IMR-90 (cell line): Measurements from ENCODE around the gene RASAL1. TPM values are rescaled to one million over a fixed set of nuclear protein-coding genes. Genes with fewer than 3 reads are reported as not detected.

Source experiments
- ATAC-seq: fragments of 200-7000 bp; cut with Tn5 transposase; 2 replicates; pipeline ENCODE4 v1.9.1; 2020; ENCODE audit warnings: low read depth, mild to moderate bottlenecking, moderate library complexity
- BruUV-seq: library from RNA; stranded (reverse); fragments of 400-500 nt; replicated peaks from 2 replicates; lab custom pipeline; 2021; lab: Mats Ljungman, UMichigan
- CTCF ChIA-PET: fragments of 300-600 bp; formaldehyde crosslinking; extraction: SDS; loops from one replicate; lab custom pipeline; 2021; ENCODE audit warnings: antibody characterized with exemption; lab: Yijun Ruan, JAX
- POLR2A ChIA-PET: fragments of 300-600 bp; sonication (Branson Sonifier 250); formaldehyde crosslinking; loops from one replicate; lab custom pipeline; 2022; ENCODE audit warnings: antibody characterized with exemption; ENCODE audit not compliant: unreplicated experiment; lab: Charles Lee
- DNase-seq: peaks from one replicate; pipeline ENCODE4 v3.0.0; 2013
- H2AFZ ChIP-seq: replicated peaks from 2 replicates; pipeline ENCODE3; 2013; ENCODE audit warnings: low read length, mild to moderate bottlenecking; ENCODE audit not compliant: poor library complexity
- H2AK5ac ChIP-seq: 2 replicates; pipeline ENCODE4 v1.6.1; 2013; ENCODE audit warnings: low read depth, low read length, inconsistent platforms
- H2AK9ac ChIP-seq: replicated peaks from 2 replicates; pipeline ENCODE3; 2013; ENCODE audit warnings: mild to moderate bottlenecking, low read depth, low read length, moderate library complexity; ENCODE audit not compliant: poor library complexity
- H2BK120ac ChIP-seq: 2 replicates; pipeline ENCODE4 v1.6.1; 2013; ENCODE audit warnings: low read depth, low read length, inconsistent platforms
- H2BK15ac ChIP-seq: 3 replicates; pipeline ENCODE4 v1.6.1; 2013; ENCODE audit warnings: low read depth, low read length, inconsistent platforms
- H2BK20ac ChIP-seq: 2 replicates; pipeline ENCODE4 v1.6.1; 2013; ENCODE audit warnings: low read depth, mild to moderate bottlenecking, inconsistent platforms, low read length, moderate library complexity
- H2BK5ac ChIP-seq: 2 replicates; pipeline ENCODE4 v1.6.1; 2013; ENCODE audit warnings: mild to moderate bottlenecking, low read depth, low read length, inconsistent platforms; ENCODE audit not compliant: poor library complexity, severe bottlenecking
- H3K14ac ChIP-seq: replicated peaks from 2 replicates; pipeline ENCODE4 v1.6.1; 2013; ENCODE audit warnings: low read depth, low read length, inconsistent platforms
- H3K18ac ChIP-seq: 2 replicates; pipeline ENCODE4 v1.6.1; 2013; ENCODE audit warnings: low read depth, low read length, control low read depth
- H3K23ac ChIP-seq: 2 replicates; pipeline ENCODE4 v1.6.1; 2013; ENCODE audit warnings: low read depth, low read length, inconsistent platforms
- H3K27ac ChIP-seq: 2 replicates; pipeline ENCODE4 v1.5.1; 2013; ENCODE audit warnings: mild to moderate bottlenecking, control low read depth, low read length; ENCODE audit not compliant: insufficient read depth
- H3K27me3 ChIP-seq: 2 replicates; pipeline ENCODE4 v1.6.1; 2013; ENCODE audit warnings: low read length; ENCODE audit not compliant: control insufficient read depth, insufficient read depth
- H3K36me3 ChIP-seq: 2 replicates; pipeline ENCODE4 v1.6.1; 2013; ENCODE audit warnings: low read length, mixed read lengths; ENCODE audit not compliant: control insufficient read depth, insufficient read depth
- H3K4ac ChIP-seq: 2 replicates; pipeline ENCODE4 v1.6.1; 2013; ENCODE audit warnings: low read depth, low read length, inconsistent platforms
- H3K4me1 ChIP-seq: 2 replicates; pipeline ENCODE4 v1.6.1; 2013; ENCODE audit warnings: low read length, mixed read lengths; ENCODE audit not compliant: control insufficient read depth, insufficient read depth
- H3K4me2 ChIP-seq: 2 replicates; pipeline ENCODE4 v1.6.1; 2013; ENCODE audit warnings: low read depth, mild to moderate bottlenecking, control low read depth, low read length, moderate library complexity
- H3K4me3 ChIP-seq: 2 replicates; pipeline ENCODE4 v1.5.1; 2013; ENCODE audit warnings: low read depth, mild to moderate bottlenecking, control low read depth, low read length, moderate library complexity; ENCODE audit not compliant: insufficient read depth
- H3K56ac ChIP-seq: 2 replicates; pipeline ENCODE4 v1.6.1; 2013; ENCODE audit warnings: low read length, inconsistent platforms; ENCODE audit not compliant: insufficient read depth; ENCODE audit errors: extremely low read depth
- H3K79me1 ChIP-seq, 2 experiments: 2 replicates each; pipeline ENCODE4 v1.6.1; 2013; ENCODE audit warnings: low read length in 2 of 2, inconsistent platforms in 1 of 2, low read depth in 1 of 2
- H3K9ac ChIP-seq: 2 replicates; pipeline ENCODE4 v1.6.1; 2013; ENCODE audit warnings: low read depth, low read length, control low read depth
- H3K9me1 ChIP-seq: 2 replicates; pipeline ENCODE4 v1.6.1; 2013; ENCODE audit warnings: low read length, inconsistent platforms; ENCODE audit not compliant: insufficient read depth
- H3K9me3 ChIP-seq: 2 replicates; pipeline ENCODE4 v1.6.1; 2013; ENCODE audit warnings: low read length; ENCODE audit not compliant: control insufficient read depth, insufficient read depth
- H4K20me1 ChIP-seq: 2 replicates; pipeline ENCODE4 v1.6.1; 2013; ENCODE audit warnings: low read length, inconsistent platforms; ENCODE audit not compliant: insufficient read depth
- H4K5ac ChIP-seq: 2 replicates; pipeline ENCODE4 v1.6.1; 2013; ENCODE audit warnings: mild to moderate bottlenecking, low read depth, low read length, control low read depth
- H4K8ac ChIP-seq, 2 experiments: 2 replicates each; pipeline ENCODE4 v1.6.1; 2013; ENCODE audit warnings: low read depth in 2 of 2, low read length in 2 of 2, control low read depth in 1 of 2, inconsistent platforms in 1 of 2
- H4K91ac ChIP-seq: 2 replicates; pipeline ENCODE4 v1.6.1; 2013; ENCODE audit warnings: low read depth, low read length, inconsistent platforms; ENCODE audit not compliant: insufficient read depth
- BHLHE40 ChIP-seq: fragments of 150-350 bp; IDR thresholded peaks from 2 replicates; pipeline ENCODE4 v1.6.1; 2016; ENCODE audit warnings: mild to moderate bottlenecking, low read depth, low read length
- CHD1 ChIP-seq: IDR thresholded peaks from 2 replicates; pipeline ENCODE4 v1.6.1; 2012; ENCODE audit warnings: low read depth, low read length, improper control_type of control experiment
- FOS ChIP-seq: fragments of 150-350 bp; IDR thresholded peaks from 2 replicates; pipeline ENCODE4 v1.6.1; 2016; ENCODE audit warnings: low read depth, low read length
- MAFK ChIP-seq: IDR thresholded peaks from 2 replicates; pipeline ENCODE4 v1.6.1; 2012; ENCODE audit warnings: low read depth, low read length, improper control_type of control experiment
- MAZ ChIP-seq: IDR thresholded peaks from 2 replicates; pipeline ENCODE4 v1.6.1; 2012; ENCODE audit warnings: low read depth, mild to moderate bottlenecking, low read length, improper control_type of control experiment, moderate library complexity, borderline replicate concordance
- MXI1 ChIP-seq: IDR thresholded peaks from 2 replicates; pipeline ENCODE4 v1.6.1; 2012; ENCODE audit warnings: low read depth, mild to moderate bottlenecking, low read length, moderate library complexity, borderline replicate concordance
- NFE2L2 ChIP-seq: fragments of 150-350 bp; IDR thresholded peaks from 2 replicates; pipeline ENCODE4 v1.6.1; 2016; ENCODE audit warnings: low read depth, mild to moderate bottlenecking, low read length
- POLR2A ChIP-seq: IDR thresholded peaks from 2 replicates; pipeline ENCODE4 v1.6.1; 2012; ENCODE audit warnings: mild to moderate bottlenecking, low read depth, low read length
- RFX5 ChIP-seq: IDR thresholded peaks from 2 replicates; pipeline ENCODE4 v1.8.0; 2012; ENCODE audit warnings: low read depth, mild to moderate bottlenecking, low read length, moderate library complexity
- SMC3 ChIP-seq: fragments of 150-350 bp; IDR thresholded peaks from 2 replicates; pipeline ENCODE4 v1.6.1; 2016; ENCODE audit warnings: low read depth, mild to moderate bottlenecking, antibody characterized with exemption, low read length, moderate library complexity
- USF2 ChIP-seq: fragments of 150-350 bp; IDR thresholded peaks from 2 replicates; pipeline ENCODE4 v1.6.1; 2017; ENCODE audit warnings: mild to moderate bottlenecking, antibody characterized with exemption, low read length, low read depth
- WGBS, 2 experiments: methylation state at CpG; one replicate each; pipeline versions ENCODE4 v1.1.5 to v1.1.7; 2013; ENCODE audit warnings: missing lambda C conversion rate in 2 of 2; ENCODE audit not compliant: insufficient read length in 1 of 2; ENCODE audit errors: extremely low coverage in 2 of 2; 5-methylcytosine and 5-hydroxymethylcytosine counted together
- dilution Hi-C: fragments of 300-500 bp; cut with HindIII; formaldehyde crosslinking; loops from one replicate; pipeline ENCODE4 v1.14.3; 2018; ENCODE audit warnings: low sequenced_read_pairs; ENCODE audit not compliant: unreplicated experiment
- in situ Hi-C: fragments of 300-500 bp; cut with MboI; formaldehyde crosslinking; loops from 3 replicates; pipeline ENCODE4 v1.14.3; 2019; ENCODE audit warnings: low sequenced_read_pairs, inconsistent platforms, mixed read lengths
- intact Hi-C: fragments of 100-400 bp; cut with micrococcal nuclease; formaldehyde crosslinking; loops from 2 replicates; pipeline ENCODE4 v1.10.0; 2022
- polyA plus RNA-seq, 3 experiments: library from polyadenylated mRNA; depleted of rRNA; stranded (reverse); fragments of >200 nt; gene quantifications; 2 replicates each; pipeline ENCODE4 v1.2.3, GENCODE V29; 2012; ENCODE audit warnings: low replicate concordance in 1 of 3
- total RNA-seq: library from RNA; depleted of rRNA; stranded (reverse); fragments of >200 nt; gene quantifications from 2 replicates; pipeline ENCODE4 v1.2.3, GENCODE V29; 2012
- TF ChIP-seq, protein P1 (sequence below): fragments of 150-350 bp; IDR thresholded peaks from 2 replicates; pipeline ENCODE4 v1.6.1; 2016; ENCODE audit warnings: low read depth, mild to moderate bottlenecking, low read length, moderate library complexity, borderline replicate concordance
- TF ChIP-seq, protein P2 (sequence below): conservative IDR thresholded peaks from 2 replicates; pipeline ENCODE4 v1.5.1; 2012; ENCODE audit warnings: mild to moderate bottlenecking, low read depth, low read length, improper control_type of control experiment

RASAL1 gene
- total and polyA plus RNA-seq, 2 of the 4 experiments (the other 2 are of a cell fraction), result not detected

DNA sequence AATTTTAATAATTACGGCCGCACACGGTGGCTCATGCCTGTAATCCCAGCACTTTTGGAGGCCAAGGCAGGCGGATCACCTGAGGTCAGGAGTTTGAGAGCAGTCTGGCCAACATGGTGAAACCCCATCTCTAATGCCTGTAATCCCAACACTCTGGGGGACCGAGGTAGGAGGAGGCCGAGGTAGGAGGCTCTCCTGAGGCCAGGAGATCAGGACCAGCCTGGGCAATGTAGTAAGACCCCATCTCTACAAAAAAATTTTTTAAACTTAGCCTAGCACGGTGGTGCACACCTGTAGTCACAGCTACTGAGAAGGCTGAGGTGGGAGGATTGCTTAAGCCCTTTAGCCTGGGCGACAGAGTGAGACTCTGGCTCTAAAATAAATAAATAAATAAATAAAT is 8.4 kb upstream of the RASAL1 start:
- in situ Hi-C loops, result no loop called here

More for the DNA sequence above, 8.4 kb upstream of the RASAL1 start:
- Histone ChIP-seq H3K4me3 (no peak overlapping the region), H2AK9ac (no peak overlapping the region), H2BK5ac (no peak overlapping the region), H3K9me3 (no peaks in the 10 kb centered on the region), H2AFZ (no peak overlapping the region), H2AK5ac (no peak overlapping the region), H4K5ac (no peak overlapping the region), H3K18ac (no peak overlapping the region), H2BK15ac (no peak overlapping the region), H3K4me1 (no peaks in the 10 kb centered on the region), H4K8ac (no peak overlapping the region), H3K79me1 (no peaks in the 10 kb centered on the region), H3K27me3 (peaks cover 10% of the 10 kb centered on the region), H2BK20ac (no peak overlapping the region), H3K9ac (no peak overlapping the region), H2BK120ac (no peak overlapping the region), H3K27ac (no peak overlapping the region), H4K91ac (no peak overlapping the region), H3K56ac (no peak overlapping the region), H4K20me1 (no peaks in the 10 kb centered on the region), H3K14ac (no peak overlapping the region), H3K4ac (no peak overlapping the region), H3K9me1 (no peaks in the 10 kb centered on the region), H3K36me3 (no peaks in the 10 kb centered on the region), H3K4me2 (no peak overlapping the region), H3K23ac (no peak overlapping the region)
- ChIA-PET POLR2A (no interaction called here), CTCF (no interaction called here)
- no CpG with 5 or more reads among the region's 8 CpGs for WGBS, 2 experiments
- DNase-seq (no peak), ATAC-seq (no peak)
- BruUV-seq, result no TSS peak
- TF ChIP-seq RFX5 (no peak), USF2 (no peak), NFE2L2 (no peak), SMC3 (no peak), FOS (no peak), MXI1 (no peak), BHLHE40 (no peak), CHD1 (no peak), POLR2A (no peak), MAZ (no peak), MAFK (no peak)
- TF ChIP-seq, protein P1, sequence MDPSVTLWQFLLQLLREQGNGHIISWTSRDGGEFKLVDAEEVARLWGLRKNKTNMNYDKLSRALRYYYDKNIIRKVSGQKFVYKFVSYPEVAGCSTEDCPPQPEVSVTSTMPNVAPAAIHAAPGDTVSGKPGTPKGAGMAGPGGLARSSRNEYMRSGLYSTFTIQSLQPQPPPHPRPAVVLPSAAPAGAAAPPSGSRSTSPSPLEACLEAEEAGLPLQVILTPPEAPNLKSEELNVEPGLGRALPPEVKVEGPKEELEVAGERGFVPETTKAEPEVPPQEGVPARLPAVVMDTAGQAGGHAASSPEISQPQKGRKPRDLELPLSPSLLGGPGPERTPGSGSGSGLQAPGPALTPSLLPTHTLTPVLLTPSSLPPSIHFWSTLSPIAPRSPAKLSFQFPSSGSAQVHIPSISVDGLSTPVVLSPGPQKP, result no peak
- TF ChIP-seq, protein P2, sequence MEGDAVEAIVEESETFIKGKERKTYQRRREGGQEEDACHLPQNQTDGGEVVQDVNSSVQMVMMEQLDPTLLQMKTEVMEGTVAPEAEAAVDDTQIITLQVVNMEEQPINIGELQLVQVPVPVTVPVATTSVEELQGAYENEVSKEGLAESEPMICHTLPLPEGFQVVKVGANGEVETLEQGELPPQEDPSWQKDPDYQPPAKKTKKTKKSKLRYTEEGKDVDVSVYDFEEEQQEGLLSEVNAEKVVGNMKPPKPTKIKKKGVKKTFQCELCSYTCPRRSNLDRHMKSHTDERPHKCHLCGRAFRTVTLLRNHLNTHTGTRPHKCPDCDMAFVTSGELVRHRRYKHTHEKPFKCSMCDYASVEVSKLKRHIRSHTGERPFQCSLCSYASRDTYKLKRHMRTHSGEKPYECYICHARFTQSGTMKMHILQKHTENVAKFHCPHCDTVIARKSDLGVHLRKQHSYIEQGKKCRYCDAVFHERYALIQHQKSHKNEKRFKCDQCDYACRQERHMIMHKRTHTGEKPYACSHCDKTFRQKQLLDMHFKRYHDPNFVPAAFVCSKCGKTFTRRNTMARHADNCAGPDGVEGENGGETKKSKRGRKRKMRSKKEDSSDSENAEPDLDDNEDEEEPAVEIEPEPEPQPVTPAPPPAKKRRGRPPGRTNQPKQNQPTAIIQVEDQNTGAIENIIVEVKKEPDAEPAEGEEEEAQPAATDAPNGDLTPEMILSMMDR, result no peak
- dilution Hi-C loops (no loop called here), intact Hi-C loops (no loop called here)
